GM18867 (cell line): ENCODE results near the gene UNC79.
"Not testable (repeated sequence)": the region's sequence is repeated elsewhere in the genome, so short reads cannot be mapped to it uniquely, and the experiment has no call there.

ENCODE experiments used
- ATAC-seq: cut with Tn5 transposase; IDR thresholded peaks from one replicate; pipeline ENCODE4 v1.9.1; 2021; ENCODE audit warnings: mild to moderate bottlenecking, moderate library complexity; ENCODE audit not compliant: unreplicated experiment

Gene UNC79

DNA sequence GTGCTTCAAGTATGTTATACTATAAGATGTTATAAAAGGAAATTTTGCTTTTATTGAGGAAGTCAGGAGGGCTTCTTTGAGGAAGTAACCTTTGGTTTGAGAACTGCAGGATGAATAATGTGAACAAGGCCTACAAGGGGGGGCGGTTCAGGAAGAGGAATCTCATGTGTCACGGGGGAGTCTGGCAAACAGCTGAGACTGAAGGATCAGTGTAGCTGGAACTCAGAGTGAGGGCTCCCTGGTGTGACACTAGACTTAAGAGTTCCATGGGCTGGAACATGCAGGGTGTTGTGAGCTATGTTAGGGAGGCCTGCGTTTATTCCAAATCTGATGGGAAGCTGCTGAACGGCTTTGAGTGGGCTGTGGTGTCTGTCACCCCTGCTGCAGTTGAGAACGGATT, 62.3 kb downstream of the UNC79 start:
- no peak for ATAC-seq

DNA sequence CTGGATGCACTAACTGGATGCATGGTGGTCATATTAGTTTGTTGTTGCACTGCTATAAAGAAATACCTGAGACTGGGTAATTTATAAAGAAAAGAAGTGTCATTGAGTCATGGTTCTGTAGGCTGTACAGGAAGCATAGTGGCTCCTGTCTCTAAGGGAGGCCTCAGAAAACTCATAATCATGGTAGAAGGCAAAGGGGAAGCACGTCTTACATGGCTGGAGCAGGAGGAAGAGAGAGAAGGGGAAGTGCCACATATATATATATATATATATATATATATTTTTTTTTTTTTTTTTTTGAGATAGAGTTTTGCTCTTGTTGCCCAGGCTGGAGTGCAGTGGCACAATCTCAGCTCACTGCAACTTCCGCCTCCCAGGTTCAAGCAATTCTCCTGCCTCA, 62.9 kb downstream of the UNC79 start:
- not testable (repeated sequence) for ATAC-seq

DNA sequence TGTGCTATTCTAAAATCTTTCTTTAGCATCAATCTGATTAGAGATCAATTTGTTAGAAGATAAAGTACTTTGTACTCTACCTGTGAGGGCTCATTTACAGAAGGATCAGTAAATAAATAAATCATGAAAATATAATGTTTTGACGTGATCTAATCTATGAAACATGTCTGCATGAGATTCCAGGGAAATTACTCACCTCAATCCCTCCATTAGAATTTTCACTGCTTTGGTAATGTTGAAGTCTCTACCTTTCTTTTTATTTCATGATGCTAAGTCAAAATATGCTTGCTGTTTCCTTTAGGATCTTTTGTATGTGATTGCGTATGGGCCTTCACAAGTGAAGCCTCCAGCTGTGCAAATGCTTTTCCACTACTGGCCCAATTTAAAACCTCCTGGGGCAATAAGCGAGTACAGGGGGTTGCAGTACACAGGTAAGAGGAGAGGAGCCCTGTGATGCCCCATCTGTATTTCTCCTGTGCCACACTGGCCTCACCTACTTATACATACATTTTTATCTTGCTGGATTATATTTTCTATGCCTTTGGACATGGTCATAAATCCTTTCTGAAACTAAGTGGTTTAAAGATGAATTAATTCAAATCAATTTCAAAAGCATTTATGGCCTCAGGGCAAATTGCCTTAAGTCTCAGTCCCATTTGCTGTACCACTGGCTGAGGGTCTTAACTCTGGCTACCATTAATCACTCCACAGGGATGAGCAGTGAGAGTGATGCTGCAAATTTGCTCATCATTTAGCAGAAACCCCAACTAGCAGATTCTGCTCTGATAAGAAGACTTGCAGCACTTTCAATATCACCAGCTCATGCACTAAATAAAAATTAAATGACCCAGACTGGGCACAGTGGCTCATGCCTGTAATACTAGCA, 66.4 kb downstream of the UNC79 start:
- no peak for ATAC-seq

DNA sequence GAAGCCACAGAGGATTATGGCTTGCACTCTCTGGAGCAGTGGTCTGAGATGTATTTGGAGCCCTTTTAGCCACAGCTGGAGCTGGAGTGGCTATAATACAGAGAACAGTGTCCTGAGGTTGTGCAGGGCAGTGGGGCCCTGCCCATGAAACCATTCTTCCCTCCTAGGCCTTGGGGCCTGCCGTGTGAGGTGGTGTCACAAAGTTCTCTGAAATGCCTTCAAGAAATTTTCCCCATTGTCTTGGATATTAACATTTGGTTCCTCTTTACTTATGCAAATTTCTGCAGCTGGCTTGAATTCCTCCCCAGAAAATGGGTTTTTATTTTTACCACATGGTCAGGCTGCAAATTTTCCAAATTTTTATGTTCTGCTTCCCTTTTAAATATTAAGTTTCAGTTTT, 79.3 kb downstream of the UNC79 start:
- no peak for ATAC-seq

DNA sequence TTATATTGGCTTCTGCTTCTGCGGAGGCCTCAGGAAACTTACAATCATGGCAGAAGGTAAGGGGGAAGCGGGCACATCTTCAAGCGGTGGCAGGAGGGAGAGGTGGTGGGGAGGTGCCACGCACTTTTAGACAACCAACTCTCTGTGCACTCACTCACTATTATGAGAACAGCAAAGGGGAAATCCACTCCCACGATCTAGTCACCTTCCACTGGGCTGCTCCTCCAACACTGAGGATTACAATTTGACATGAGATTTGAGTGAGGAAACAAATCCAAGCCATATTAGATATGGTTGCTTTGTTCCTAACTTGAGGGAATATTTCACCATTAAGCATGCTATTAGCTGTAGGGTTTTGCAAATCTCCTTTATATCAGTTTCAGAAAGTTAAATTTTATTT, 80.3 kb downstream of the UNC79 start:
- no peak for ATAC-seq

DNA sequence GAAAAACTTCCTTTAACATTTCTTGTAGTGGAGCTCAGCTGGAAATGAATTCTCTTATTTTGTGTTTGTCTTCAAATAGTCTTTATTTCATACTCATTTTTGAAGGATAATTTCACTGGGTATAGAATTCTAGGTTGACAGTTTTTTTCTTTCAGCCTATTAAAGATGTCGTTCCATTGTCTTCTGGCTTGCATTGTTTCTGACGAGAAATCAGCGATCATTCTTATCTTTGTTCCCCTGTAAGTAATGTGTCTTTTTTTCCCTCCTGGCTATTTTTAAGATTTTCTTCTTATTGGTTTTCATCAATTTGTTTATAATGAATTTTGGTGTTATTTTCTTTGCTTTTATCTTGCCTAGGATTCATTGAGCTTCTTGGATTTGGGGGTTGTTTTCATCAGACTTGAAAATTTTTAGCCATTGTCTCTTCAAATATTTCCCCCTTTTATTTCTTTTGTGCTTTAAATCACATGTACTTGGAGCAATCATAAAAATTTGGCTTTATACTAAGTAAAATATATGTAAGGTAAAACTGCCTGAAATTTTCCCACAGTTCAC, 89.4 kb downstream of the UNC79 start:
- ATAC-seq, result no peak

DNA sequence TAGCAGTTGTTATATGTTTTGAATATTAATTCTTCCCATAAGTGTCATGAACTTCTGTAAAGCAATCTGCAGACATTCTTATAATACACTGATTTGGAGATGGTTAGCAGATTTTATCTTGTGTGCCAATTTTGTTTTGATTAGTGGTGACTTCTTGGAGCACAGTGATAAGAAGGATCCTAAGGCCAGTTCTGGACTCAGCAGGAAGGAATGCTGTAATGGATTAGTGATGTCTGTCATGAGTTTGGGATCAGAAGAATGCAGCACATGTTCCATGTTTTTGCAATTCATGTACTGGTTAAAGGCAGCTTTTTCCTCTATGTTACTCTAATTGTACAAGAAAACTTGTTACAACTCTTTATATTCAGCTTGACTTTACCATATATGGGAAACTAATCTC, 91.5 kb downstream of the UNC79 start:
- ATAC-seq, result no peak

DNA sequence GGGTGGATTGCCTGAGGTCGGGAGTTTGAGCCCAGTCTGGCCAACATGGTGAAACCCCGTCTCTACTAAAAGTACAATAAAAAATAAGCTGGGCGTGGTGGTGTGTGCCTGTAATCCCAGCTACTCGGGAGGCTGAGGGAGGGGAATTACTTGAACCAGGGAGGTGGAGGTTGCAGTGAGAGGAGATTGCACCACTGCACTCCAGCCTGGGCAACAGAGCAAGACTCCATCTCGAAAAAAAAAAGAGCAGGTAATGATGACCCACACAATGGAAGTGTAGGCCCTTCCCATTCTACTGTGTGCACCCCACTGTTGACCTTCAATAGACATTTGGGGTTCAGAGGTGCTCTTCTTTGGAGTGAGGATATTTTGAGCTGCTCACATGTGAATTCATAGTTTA, 94.5 kb downstream of the UNC79 start:
- ATAC-seq, result not testable (repeated sequence)

DNA sequence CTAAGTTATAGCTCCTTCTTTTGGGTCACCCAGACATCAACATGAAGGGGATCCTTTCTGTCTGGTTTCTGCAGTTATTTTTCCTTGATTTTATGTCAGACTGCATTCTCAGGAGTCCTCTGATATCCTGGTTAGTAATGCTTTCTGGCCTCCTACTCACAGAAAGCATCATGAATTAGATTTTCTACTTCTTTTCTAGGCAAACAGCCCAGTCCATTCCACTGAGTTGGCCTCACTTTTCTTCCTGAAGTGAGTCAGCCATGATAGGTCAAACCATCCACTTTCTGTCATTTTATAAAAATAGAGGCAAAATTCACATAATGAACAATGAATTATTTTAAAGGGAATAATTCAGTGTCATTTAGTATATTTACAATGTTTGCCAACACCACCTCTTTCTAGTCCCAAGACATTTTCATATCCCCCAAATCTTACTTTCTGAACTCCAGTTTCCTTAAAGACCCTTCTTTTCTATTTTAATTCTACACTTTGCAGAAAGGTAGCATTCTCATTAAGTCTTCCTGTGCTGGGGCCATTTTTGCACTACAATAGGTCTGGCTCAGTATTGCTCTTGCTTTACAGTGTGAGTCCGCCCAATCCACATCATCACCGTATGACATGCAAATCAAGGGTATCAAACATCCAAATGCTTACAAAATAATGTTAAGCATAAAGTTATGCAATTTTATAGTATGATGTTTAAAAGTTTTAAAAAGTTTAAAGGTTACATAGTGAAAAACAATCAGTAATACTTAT, 95.1 kb downstream of the UNC79 start:
- no peak for ATAC-seq

DNA sequence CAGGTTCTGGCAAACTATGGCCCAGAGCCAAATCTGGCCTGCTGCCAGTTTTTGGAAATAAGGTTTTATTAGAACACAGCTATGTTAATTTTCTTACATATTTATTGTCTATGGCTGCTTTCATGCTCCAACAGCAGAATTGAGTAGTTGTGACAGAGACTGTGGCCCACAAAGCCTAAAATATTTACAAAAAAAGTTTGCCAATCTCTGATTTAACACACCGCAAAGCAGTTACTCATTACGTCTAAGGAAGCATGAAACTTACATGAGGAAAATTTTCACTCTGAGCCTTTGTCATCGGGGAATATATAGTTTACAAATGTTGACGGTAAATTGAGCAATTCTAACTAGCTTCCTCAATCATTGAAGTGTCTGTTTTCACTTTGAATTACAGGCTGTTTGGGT, 96.5 kb downstream of the UNC79 start:
- ATAC-seq, result no peak

DNA sequence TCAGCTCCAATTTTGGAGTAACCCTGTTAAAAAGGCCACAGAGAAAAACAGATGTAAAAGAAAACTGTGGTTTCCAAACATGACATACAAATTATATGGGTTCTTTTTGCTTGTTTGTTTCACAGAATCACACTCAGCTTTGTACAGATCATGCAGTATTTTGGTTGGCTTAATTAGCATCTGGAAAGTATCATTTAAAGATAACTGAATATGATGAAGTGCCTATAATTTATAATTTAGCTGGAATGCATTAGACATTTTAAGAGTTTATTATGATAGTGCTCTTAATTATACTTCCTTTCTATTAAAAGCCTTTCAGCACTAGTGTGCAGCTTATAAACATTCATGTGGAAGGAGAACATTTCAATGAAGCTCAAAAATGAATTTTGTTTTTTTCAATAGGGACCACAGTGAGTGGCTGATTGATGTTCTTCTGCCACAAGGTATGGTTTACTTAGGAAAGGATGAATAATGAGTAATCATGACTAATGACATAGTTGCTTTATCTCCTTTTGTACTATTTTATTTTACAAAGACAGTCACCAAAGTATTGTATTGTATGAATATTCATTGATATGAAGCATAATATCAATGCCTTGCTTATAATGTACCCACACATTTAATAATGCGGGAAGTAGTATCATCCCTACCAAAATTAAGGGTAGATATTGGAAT, 98.3 kb downstream of the UNC79 start:
- no peak for ATAC-seq

DNA sequence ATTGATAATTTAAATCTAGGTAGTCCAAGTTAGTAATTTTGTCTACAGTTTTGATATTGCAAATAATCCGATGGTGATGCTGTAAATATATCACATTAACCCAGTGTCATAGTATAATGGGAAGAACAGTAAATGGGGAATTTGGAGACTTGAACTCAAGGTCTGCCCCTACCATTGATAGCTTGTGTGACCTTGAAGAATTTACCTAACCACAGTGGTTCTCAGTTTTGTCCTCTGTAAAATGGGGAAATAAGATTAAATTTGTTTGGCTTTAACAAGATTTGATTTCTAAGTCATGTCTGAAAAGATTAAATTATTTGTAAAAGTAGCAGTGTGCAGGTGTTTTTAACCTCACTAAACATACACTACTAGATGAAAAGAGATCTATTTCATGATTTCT, 100.9 kb downstream of the UNC79 start:
- no peak for ATAC-seq

DNA sequence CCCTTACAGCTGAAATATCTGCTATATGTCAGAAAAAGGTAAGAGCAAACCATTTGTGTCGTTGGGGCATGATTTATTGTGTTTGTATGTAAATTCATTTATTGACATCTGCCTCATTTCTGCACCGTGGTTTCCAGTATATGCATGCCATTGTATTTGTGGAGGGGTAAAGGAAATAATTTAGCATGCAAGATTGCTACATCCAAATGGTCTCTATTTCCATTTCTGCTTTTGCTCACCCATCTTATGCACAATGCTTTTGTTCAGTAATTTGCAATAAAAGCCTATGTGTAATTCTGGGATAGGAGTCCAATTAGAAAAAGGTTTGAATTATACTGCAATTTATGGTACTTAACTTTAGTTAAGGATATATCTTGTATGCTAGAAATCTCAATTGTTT, 101.8 kb downstream of the UNC79 start:
- no peak for ATAC-seq

DNA sequence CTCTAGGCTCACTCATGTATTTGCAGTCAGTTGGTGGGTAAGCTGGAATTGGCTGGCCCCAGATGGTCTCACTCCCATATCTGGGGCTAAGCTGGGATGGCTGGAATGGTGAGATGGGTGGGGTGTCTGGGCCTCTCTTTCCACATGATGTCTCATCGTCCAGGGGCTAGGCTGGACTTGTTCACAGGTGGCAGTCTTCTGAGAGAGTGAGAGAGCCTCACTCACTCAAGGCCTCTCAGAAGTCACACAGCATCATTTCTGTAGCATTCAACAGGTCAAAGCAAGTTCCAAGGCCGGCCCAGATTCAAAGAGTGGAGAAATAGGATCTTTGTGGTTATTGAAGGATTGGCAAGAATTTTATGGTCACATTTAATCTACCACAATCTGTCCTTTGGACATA, 102.7 kb downstream of the UNC79 start:
- no peak for ATAC-seq

DNA sequence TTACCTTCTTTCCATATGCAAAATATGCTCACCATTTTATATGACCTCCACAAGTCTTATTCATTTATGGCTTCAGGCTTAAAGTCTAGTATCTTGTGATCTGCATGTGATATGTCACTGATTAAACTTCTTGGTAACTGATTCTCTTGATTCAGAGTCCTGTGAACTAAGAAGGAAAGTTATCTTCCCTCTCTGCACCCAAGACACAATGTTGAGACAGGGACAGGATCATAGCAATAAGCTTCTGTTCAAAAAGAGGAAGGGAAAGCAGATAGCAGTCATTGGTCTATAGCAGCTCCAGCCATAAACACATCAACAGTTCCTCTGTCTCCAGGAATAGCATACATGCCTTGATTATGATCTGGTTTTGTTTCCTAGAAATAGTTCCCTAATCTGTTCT, 103.1 kb downstream of the UNC79 start:
- ATAC-seq, result peak; percentile 50

DNA sequence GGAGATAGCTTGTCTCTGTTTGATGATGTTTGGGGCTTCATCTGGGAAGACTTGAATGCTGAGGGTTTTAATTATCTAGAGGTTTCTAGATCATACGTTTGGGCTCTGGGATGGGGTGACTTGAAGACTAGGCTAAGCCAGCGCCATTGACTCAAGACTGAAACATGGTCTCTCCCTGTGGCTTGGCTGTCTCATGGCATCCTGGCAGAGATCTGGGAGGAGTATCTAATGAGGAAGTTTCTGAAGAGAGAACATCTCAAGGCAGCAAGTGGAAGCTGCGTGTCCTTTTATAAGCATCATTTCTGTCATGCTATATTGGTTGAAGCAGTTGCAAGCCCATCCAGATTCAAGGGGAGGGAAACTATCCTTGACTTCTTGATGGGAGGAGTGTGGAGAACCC, 104.8 kb downstream of the UNC79 start:
- ATAC-seq, result no peak

DNA sequence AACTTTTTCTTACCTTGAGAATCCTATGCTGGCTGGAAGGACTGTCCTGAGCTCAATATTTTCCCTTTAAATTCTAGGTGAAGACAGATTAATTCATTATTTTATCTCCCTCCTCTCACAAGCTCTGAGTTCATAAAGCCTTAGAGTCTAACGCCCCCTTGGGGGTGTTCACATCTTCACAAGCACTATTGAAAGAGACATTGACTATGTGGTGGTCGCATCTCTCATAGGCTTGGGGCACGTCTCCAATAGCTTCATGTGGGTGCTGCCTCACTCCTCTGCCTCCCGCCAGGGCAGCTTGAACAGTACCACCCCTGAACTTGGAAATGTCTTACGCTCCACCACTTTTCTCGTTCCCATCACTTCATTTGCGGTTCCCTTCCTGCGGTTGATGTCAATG, 106.2 kb downstream of the UNC79 start:
- no peak for ATAC-seq

DNA sequence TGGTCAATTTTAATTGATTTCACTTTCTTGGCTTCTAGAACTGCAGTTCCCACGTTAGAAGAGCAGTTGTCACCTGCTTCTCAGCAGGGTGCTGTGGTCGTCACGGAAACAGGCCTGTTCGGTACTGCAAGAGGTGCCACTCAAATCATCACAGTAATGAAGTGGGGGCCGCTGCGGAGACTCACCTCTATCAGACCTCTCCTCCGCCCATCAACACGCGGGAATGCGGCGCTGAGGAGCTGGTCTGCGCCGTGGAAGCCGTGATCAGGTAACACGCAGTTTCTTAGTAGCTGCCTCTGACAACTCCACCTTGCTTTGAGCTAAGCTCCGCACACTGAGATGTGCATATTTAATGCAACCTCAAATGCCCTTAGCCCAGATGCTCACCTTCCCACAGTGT, 107.2 kb downstream of the UNC79 start:
- no peak for ATAC-seq

DNA sequence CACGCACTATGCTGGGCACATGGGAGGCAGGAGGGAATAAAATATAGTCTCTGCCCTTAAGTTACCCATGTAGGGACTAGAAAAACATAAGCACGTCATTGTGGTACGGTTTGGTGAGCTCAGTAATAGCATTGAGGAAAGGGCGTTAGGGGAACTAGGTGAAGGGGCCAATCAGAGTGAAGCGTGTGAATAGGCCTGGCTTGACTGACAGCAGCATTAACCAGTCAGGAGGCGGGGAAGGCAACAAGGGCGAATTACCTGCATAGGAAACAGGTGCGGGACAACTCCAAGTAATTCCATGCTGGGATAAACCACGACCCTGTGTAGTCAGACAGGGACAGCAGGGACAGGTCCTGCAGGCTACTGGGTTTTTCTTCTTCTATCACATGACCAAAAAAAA, 107.7 kb downstream of the UNC79 start:
- no peak for ATAC-seq

DNA sequence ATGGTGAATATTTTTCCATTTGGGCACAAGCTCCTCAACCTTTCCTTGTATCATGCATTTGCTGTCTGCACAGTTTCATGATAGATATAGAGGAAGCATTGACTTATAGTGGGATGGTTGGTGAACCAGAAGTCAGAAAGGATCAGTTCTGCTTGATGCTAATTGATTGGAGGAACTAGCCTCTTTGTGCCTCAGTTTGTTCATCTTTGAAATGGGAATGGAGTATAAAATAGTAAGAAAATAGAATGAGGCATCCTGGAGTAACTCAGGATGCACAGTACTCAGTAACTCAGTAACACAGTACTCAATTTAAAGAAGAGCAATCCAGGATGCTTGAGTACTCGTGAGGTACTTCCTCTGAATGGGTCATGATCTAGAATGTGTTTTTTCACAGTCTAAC, 109.5 kb downstream of the UNC79 start:
- no peak for ATAC-seq

DNA sequence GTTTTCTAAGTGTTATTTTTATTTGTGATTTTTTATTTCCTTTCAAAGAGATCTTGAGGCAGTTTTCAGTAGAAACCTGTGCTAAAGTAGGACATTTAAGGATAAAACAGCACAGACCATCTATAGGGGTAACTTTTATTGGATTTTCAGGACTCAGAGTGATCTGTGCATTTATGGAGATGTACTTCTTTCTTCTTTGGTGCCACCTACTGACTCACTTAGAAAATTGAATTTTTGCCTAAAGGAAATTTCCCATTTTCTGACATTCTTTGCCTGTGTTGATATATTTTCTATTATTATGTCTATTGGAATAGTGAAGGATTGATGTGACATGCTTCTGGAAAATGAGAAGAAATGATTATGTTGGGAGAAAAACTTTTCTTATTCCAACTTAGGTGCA, 113.0 kb downstream of the UNC79 start:
- no peak for ATAC-seq
